Subcutaneous abdominal adipose tissue (tissue), 5 donors: ENCODE data around the gene RCOR3.
A peak's percentile ranks its signal among the peaks of the same experiment; 100 is the strongest.
"Not testable (repeated sequence)": the region's sequence is repeated elsewhere in the genome, so short reads cannot be mapped to it uniquely, and the experiment has no call there.

Source experiments
- H3K27ac ChIP-seq: one replicate; pipeline ENCODE4 v1.7.0; 2013; ENCODE audit warnings: low read depth, mild to moderate bottlenecking, inconsistent platforms, low read length, moderate library complexity
- H3K27me3 ChIP-seq, 5 donors: one replicate each; pipeline ENCODE4 v1.7.0; 2013; ENCODE audit warnings: low read length in 5 of 5, inconsistent platforms in 1 of 5; ENCODE audit not compliant: control insufficient read depth in 5 of 5, insufficient read depth in 4 of 5
- H3K36me3 ChIP-seq, 5 donors: one replicate each; pipeline ENCODE4 v1.7.0; 2013; ENCODE audit warnings: low read length in 5 of 5; ENCODE audit not compliant: control insufficient read depth in 5 of 5, insufficient read depth in 5 of 5
- H3K4me1 ChIP-seq, 5 donors: one replicate each; pipeline ENCODE4 v1.7.0; 2013; ENCODE audit warnings: low read length in 5 of 5, mild to moderate bottlenecking in 3 of 5, moderate library complexity in 1 of 5; ENCODE audit not compliant: control insufficient read depth in 5 of 5, insufficient read depth in 5 of 5
- H3K4me3 ChIP-seq, 5 donors: one replicate each; pipeline ENCODE4 v1.7.0; 2013; ENCODE audit warnings: low read length in 5 of 5, low read depth in 1 of 5
- H3K9ac ChIP-seq, 5 donors: one replicate each; pipeline ENCODE4 v1.7.0; 2013; ENCODE audit warnings: low read length in 5 of 5, mild to moderate bottlenecking in 4 of 5, moderate library complexity in 3 of 5
- H3K9me3 ChIP-seq, 5 donors: one replicate each; pipeline ENCODE4 v1.7.0; 2013; ENCODE audit warnings: low read length in 5 of 5; ENCODE audit not compliant: control insufficient read depth in 5 of 5
- donor health status: healthy.
- donor health status: healthy.
- donor health status: healthy.
- donor health status: healthy.
- donor health status: healthy.

Gene RCOR3

DNA sequence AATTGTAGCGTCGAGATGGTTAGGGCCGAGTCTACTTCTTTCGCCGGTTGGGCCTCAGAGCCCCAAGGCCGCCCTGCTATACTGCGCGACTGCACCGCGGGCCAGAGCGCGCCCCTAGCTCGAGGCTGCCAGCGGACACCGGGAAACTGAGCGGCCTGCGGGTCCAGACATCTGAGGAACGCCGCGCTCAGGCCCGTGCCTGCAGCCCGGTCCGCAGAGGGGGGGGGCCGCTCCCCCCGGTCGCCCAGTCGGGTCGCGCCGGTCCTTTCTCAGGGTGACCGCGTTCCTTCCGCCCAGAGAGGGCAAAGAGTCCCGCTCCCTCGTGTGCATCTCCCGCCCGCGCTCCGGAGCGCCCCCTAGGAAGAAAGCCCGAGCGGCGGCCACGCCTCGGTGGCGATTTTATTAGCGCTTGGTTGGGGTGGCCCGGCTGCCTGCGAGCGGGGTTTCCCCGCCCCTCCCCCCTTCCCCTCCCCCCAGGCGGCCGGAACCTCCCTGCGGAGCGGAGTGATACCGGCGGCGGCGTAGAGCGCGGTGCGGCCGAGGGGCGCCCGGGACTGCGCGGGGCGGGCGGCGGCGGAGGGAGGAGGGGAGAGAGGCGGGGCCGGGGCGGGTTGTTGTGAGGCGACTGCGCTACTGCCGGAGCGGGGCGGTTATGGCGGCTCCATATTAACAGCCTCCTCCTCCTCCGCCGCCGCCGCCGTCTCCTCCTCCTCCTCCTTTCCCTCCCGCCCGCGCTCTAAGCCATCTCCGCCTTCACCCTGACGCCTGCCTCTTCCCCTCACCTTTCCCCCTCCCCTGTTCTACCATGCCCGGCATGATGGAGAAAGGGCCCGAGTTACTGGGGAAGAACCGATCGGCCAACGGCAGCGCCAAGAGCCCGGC is at the start of gene RCOR3:
RCOR3 (plus strand) TSS at position 611 of the 882 bp plus-strand sequence; CDS start at position 806, 195 bp downstream.
- peaks cover 0 to 27% (median 24%) of the 10 kb centered on the region in 5 donors for H3K4me1 ChIP-seq
- peak within 1 kb of the TSS; percentile 40 to 89 (median 86) for H3K9ac ChIP-seq
- H3K4me3 ChIP-seq = peak within 1 kb of the TSS; percentile 69 to 93 (median 84)

DNA sequence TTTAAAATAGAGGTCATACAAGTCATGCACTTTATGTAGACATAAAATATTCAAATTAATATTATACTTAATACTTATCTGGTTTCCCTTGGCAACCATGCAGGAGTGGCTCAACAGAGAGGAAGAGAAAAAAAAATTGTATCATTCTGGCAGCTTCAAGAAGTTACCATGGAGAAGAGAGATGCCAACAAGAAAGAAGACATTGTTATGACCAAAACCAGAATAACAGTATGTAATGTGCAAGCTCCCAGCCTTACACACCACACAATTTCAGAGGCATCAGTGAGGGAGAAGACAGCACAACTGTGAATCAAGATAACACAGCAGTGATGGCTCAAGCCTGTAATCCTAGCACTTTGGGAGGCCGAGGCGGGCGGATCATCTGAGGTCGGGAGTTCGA is 49.1 kb upstream of the RCOR3 start:
- H3K4me3 ChIP-seq = no peak overlapping the region
- no peak overlapping the region for H3K9ac ChIP-seq
- H3K27me3 ChIP-seq = no peaks in the 10 kb centered on the region
- H3K4me1 ChIP-seq = no peaks in the 10 kb centered on the region
- peaks cover 0 to 8% (median 5%) of the 10 kb centered on the region in 5 donors for H3K9me3 ChIP-seq
- no peak overlapping the region for H3K27ac ChIP-seq
- H3K36me3 ChIP-seq = no peaks in the 10 kb centered on the region

More for the DNA sequence above, at the start of gene RCOR3:
- peak within 1 kb of the TSS; percentile 91 for H3K27ac ChIP-seq
- no peaks in the 10 kb centered on the region for H3K27me3 ChIP-seq
- H3K36me3 ChIP-seq = no peaks in the 10 kb centered on the region
- H3K9me3 ChIP-seq = no peaks in the 10 kb centered on the region

DNA sequence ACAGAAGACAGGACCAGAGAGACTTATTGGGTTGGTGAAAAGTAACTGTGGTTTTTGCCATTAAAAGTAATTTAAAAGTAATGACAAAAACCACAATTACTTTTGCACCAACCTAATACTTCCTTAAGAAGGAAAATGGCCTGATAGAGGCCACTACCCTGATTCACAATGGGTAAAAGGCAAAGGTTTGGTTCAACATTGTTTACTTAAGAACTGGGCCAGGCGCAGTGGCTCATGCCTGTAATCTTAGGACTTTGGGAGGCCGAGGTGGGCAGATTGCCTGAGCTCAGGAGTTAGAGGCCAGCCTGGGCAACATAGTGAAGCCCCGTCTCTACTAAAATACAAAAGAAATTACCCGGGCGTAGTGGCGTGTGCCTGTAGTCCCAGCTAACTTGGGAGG is 48.2 kb upstream of the RCOR3 start:
- Histone ChIP-seq H3K9me3 (peaks cover 0 to 8% (median 5%) of the 10 kb centered on the region in 5 donors), H3K9ac (no peak overlapping the region), H3K27ac (no peak overlapping the region), H3K4me1 (no peaks in the 10 kb centered on the region), H3K27me3 (no peaks in the 10 kb centered on the region), H3K36me3 (no peaks in the 10 kb centered on the region), H3K4me3 (no peak overlapping the region)

DNA sequence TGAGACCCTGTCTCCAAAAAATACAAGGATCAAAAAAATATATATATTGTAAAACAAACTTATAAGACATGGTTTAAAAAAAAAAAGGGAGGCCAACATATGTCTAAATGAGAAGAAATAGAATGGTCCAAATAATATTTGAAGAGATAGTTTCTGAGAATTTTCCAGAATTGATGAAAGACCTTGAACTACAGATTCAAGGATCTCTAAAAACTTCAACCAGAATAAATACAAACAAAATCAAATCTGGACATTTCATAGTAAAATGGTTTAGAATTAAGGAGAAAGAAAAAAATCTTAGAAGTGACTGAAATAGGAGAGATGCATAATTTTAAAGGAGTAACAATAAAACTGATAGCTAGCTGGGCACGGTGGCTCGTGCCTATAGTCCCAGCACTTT is 45.5 kb upstream of the RCOR3 start:
- Histone ChIP-seq H3K36me3 (no peaks in the 10 kb centered on the region), H3K9ac (no peak overlapping the region), H3K27me3 (no peaks in the 10 kb centered on the region), H3K9me3 (peaks cover 0 to 3% (median 0%) of the 10 kb centered on the region in 5 donors), H3K4me1 (no peaks in the 10 kb centered on the region), H3K4me3 (no peak overlapping the region), H3K27ac (no peak overlapping the region)

DNA sequence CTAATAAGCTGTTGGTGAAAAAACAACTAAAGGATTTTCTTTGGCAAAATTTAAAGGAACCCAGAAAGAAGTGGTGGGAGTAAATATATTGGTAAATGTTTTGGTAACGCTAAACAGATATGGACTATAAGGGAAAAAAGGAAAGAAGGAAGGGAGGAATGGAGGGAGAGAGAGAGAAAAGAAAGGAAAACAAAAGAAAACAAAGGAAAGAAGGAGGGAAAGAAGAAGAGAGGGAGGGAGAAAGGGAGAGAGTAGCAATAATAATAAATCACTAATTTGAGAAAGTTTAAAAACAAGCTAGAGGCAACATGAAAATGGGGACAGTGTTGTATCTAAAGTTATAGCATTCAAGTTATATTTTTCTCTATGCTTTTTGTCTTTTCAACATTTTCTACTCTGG is 43.6 kb upstream of the RCOR3 start:
- no peak overlapping the region for H3K27ac ChIP-seq
- no peak overlapping the region for H3K4me3 ChIP-seq
- no peaks in the 10 kb centered on the region for H3K27me3 ChIP-seq
- no peaks in the 10 kb centered on the region for H3K4me1 ChIP-seq
- no peaks in the 10 kb centered on the region for H3K36me3 ChIP-seq
- H3K9ac ChIP-seq = no peak overlapping the region
- H3K9me3 ChIP-seq = peaks cover 0 to 3% (median 0%) of the 10 kb centered on the region in 5 donors

DNA sequence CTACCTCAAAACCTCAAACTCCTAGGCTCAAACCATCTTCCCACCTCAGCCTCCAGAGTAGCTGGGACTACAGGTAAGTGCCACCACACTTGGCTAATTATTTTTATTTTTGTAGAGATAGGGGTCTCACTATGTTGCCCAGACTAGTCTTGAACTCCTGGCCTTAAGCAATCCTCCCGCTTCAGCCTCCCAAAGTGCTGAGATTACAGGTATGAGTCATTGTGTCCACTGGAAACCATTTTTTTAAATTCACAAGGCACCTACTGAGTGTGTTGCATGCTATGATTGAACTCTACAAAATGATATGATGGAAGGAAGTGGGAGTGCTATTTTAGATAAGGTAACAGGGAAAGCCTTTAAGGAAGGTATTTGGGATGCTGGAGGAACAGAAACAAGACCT is 41.8 kb upstream of the RCOR3 start:
- no peak overlapping the region for H3K27ac ChIP-seq
- H3K4me3 ChIP-seq = no peak overlapping the region
- H3K9ac ChIP-seq = no peak overlapping the region
- H3K4me1 ChIP-seq = no peaks in the 10 kb centered on the region
- no peaks in the 10 kb centered on the region for H3K36me3 ChIP-seq
- H3K9me3 ChIP-seq = peaks cover 0 to 3% (median 0%) of the 10 kb centered on the region in 5 donors
- no peaks in the 10 kb centered on the region for H3K27me3 ChIP-seq

DNA sequence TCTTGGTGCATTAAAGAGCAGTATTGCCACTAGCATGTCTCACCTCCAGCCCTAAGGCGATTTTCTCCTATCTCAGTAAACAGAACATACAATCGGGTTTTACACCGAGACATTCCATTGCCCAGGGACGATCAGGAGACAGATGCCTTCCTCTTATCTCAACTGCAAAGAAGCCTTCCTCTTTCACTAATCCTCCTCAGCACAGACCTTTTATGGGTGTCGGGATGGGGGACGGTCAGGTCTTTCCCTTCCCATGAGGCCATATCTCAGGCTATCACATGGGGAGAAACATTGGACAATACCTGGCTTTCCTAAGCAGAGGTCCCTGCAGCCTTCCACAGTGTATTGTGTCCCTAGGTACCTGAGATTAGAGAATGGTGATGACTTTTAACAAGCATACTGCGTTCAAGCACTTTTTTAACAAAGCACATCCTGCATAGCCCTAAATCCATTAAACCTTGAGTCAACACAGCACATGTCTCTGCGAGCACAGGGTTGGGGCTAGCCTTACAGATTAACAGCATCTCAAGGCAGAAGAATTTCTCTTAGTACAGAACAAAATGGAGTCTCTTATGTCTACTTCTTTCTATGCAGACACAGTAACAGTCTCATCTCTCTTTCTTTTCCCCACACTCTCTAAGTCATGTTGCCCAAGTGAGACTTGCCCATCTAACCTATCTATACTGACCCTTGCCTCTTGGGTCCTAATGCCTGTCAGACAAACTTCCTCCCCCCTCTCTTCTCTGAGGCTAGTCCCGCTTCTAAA is 36.5 kb upstream of the RCOR3 start:
- not testable (repeated sequence) for H3K36me3 ChIP-seq, H3K9me3 ChIP-seq, H3K9ac ChIP-seq, H3K4me3 ChIP-seq, H3K27ac ChIP-seq, H3K4me1 ChIP-seq, H3K27me3 ChIP-seq

DNA sequence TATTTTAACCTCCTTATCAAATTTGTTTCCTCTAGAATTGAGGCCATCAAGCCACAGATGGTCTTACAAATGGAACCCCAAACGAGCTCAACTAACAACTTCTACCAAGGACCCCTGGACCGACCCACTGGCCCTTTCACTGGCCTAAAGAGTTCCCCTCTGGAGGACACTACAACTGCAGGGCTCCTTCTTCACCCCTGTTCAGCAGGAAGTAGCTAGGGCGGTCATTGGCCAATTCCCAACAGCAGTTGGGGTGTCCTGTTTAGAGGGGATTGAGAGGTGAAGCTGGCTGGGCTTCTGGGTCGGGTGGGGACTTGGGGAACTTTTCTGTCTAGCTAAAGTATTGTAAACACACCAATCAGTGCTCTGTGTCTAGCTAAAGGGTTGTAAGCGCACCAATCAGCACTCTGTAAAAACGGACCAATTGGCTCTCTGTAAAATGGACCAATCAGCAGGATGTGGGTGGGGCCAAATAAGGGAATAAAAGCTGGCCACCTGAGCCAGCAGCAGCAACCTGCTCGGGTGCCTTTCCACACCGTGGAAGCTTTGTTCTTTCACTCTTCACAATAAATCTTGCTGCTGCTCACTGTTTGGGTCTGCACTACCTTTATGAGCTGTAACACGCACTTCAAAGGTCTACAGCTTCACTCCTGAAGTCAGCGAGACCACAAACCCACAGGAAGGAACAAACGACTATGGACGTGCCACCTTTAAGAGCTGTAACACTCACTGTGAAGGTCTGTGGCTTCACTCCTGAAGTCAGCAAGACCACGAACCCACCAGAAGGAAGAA is 30.4 kb upstream of the RCOR3 start:
- not testable (repeated sequence) for H3K9ac ChIP-seq, H3K27ac ChIP-seq, H3K4me1 ChIP-seq, H3K9me3 ChIP-seq, H3K4me3 ChIP-seq, H3K27me3 ChIP-seq, H3K36me3 ChIP-seq

DNA sequence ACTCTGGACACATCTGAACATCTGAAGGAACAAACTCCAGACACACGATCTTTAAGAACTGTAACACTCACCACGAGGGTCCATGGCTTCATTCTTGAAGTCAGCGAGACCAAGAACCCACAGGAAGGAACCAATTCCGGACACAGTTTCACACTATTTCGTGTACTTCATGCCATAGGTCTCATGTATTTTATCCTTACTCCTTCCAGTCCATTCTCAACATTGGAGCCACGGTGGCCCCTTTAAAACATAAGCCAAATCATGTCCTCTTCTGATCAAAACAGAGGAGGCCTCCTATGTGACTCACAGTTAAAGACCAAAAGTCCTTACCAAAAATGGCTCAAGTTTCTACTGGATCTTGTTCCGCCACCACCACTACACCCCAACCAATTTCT is 29.8 kb upstream of the RCOR3 start:
- Histone ChIP-seq H3K27ac (no peak overlapping the region), H3K4me3 (no peak overlapping the region), H3K9me3 (no peaks in the 10 kb centered on the region), H3K9ac (no peak overlapping the region), H3K4me1 (no peaks in the 10 kb centered on the region), H3K36me3 (no peaks in the 10 kb centered on the region), H3K27me3 (no peaks in the 10 kb centered on the region)
